KOPT-K1 (cell line): ENCODE data around the gene COL28A1.
"Not testable (repeated sequence)": the region's sequence is repeated elsewhere in the genome, so short reads cannot be mapped to it uniquely, and the experiment has no call there.

Experiments used
- H3K27ac ChIP-seq: fragments of 200-600 bp; sonication (generic); 2 replicates; pipeline ENCODE4 v1.5.1; 2016; ENCODE audit warnings: antibody characterized with exemption, mild to moderate bottlenecking, low read depth, low read length; ENCODE audit not compliant: poor library complexity, severe bottlenecking
- H3K36me3 ChIP-seq: fragments of 200-600 bp; sonication (generic); 2 replicates; pipeline ENCODE4 v1.5.1; 2017; ENCODE audit warnings: antibody characterized with exemption, mild to moderate bottlenecking, low read length, moderate library complexity; ENCODE audit not compliant: insufficient read depth
- H3K9me3 ChIP-seq: fragments of 200-600 bp; sonication (generic); 2 replicates; pipeline ENCODE4 v1.5.1; 2017; ENCODE audit warnings: antibody characterized with exemption, low read length, mild to moderate bottlenecking; ENCODE audit not compliant: insufficient read depth, poor library complexity, severe bottlenecking

The COL28A1 gene

DNA sequence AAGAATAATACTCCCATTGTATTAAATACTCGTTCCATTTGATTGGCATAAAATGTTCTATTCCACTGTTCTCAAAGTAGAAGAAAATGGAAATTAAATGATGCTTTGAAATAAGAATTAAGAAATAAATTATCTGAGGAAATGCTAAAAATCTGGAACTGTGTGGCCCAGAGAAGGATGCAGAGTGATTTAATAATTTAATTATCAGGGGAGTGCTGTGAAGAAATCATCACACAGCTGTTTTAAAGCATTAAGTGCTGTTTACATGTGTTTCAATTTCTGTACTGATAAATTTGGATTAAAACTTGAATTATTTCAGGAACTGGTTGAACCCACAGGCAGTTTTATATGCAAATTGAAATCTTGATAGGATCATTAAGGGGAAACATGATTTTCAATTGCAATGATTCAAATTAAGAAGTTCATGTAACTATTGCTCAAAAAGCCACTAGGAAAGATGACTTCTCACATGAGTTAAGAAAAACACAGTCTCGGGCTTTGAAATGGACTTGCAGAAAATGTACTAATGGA is 56.3 kb downstream of the COL28A1 start:
- H3K9me3 ChIP-seq = no peaks in the 10 kb centered on the region
- no peaks in the 10 kb centered on the region for H3K36me3 ChIP-seq
- no peak overlapping the region for H3K27ac ChIP-seq

DNA sequence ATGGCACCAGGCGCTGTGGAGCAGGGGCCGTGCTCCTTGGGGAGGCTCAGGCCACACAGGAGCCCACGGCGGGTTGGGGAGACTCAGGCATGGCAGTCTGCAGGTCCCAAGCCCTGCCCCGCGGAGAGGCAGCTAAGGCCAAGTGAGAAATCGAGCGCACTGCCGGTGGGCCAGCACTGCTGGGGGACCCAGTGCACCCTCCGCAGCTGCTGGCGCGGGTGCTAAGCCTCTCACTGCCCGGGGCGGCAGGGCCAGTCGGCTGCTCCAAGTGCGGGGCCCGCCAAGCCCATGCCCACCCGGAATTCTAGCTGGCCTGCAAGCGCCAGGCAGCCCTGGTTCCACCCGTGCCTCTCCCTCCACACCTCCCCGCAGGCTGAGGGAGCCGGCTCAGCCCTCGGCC is 57.1 kb downstream of the COL28A1 start:
- no peak overlapping the region for H3K27ac ChIP-seq
- no peaks in the 10 kb centered on the region for H3K36me3 ChIP-seq
- no peaks in the 10 kb centered on the region for H3K9me3 ChIP-seq

DNA sequence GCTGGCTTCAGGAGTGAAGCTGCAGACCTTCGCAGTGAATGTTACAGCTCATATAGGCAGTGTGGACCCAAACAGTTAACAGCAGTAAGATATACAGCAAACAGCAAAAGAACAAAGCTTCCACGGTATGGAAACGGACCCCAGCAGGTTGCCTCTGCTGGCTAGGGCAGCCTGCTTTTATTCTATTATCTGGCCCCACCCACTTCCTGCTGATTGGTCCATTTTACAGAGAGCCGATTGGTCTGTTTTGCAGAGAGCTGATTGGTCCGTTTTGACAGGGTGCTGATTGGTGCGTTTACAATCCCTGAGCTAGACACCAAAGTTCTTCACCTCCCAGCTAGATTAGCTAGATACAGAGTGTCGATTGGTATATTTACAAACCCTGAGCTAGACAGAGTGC is 58.0 kb downstream of the COL28A1 start:
- not testable (repeated sequence) for H3K36me3 ChIP-seq, H3K27ac ChIP-seq, H3K9me3 ChIP-seq

DNA sequence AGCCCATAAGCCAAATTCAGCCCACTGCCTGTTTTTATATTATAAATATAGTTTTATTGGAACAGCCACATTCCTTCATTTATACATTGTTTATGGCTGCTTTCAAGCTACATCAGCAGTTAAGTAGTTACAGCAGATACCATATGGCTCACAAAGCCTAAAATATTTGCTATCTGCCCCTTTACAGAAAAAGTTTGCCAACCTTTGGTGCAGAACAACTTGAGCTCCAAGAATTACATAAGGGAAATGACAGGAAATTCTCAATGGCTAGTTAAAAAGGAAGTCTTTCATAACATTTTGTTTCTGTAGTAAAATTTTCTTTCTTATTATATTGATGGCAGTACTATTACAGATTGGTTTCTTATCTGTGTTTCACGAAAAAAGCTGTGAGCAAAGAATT is 59.3 kb downstream of the COL28A1 start:
- H3K9me3 ChIP-seq = no peaks in the 10 kb centered on the region
- H3K27ac ChIP-seq = no peak overlapping the region

DNA sequence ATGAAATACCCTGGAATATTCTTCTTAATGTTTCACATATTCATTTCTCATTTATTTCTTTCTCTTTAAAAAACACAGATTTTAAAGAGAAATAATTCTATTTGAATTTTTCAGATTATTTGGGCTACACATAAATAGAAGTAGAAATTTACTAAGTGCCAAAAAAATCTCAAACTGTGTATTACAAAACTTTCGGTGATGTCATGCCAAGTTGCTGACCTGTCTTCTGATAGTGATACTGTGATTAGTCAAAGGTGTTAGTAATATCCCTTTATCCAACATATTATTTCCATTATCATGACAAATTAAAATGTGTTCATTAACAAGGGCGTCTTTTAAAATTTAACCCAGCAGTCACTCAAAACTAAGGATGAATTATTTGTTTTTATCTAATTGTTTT is 60.1 kb downstream of the COL28A1 start:
- H3K9me3 ChIP-seq = no peaks in the 10 kb centered on the region
- no peaks in the 10 kb centered on the region for H3K36me3 ChIP-seq
- no peak overlapping the region for H3K27ac ChIP-seq

More for the DNA sequence above, 59.3 kb downstream of the COL28A1 start:
- no peaks in the 10 kb centered on the region for H3K36me3 ChIP-seq

DNA sequence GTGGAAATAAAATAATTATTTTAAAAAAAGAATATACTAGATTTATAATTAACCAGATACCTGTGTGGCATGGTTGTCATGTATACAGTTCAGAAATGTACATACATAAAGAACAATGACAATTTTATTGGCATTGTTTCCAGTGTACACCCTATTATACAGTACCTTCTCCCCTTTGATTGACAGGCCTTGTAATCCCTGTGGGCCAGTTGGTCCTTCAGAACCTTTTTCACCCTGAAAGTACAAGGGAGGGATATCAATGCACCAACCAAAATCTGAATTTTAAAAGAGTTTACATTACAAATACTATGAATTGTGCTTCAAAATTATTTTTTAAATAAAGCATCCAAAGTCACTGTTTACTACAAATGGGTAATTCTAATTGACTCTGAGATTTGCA is 61.2 kb downstream of the COL28A1 start:
- Histone ChIP-seq H3K9me3 (no peaks in the 10 kb centered on the region), H3K36me3 (no peaks in the 10 kb centered on the region), H3K27ac (no peak overlapping the region)

DNA sequence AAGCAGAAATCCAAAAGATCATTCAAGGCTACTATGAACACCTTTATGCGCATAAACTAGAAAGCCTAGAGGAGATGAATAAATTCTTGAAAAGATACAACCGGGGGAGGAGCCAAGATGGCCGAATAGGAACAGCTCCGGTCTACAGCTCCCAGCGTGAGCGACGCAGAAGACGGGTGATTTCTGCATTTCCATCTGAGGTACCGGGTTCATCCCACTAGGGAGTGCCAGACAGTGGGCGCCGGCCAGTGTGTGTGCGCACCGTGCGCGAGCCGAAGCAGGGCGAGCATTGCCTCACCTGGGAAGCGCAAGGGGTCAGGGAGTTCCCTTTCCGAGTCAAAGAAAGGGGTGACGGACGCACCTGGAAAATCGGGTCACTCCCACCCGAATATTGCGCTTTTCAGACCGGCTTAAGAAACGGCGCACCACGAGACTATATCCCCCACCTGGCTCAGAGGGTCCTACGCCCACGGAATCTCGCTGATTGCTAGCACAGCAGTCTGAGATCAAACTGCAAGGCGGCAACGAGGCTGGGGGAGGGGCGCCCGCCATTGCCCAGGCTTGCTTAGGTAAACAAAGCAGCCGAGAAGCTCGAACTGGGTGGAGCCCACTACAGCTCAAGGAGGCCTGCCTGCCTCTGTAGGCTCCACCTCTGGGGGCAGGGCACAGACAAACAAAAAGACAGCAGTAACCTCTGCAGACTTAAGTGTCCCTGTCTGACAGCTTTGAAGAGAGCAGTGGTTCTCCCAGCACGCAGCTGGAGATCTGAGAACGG is 70.5 kb downstream of the COL28A1 start:
- H3K27ac ChIP-seq, H3K36me3 ChIP-seq, H3K9me3 ChIP-seq: not testable (repeated sequence)

DNA sequence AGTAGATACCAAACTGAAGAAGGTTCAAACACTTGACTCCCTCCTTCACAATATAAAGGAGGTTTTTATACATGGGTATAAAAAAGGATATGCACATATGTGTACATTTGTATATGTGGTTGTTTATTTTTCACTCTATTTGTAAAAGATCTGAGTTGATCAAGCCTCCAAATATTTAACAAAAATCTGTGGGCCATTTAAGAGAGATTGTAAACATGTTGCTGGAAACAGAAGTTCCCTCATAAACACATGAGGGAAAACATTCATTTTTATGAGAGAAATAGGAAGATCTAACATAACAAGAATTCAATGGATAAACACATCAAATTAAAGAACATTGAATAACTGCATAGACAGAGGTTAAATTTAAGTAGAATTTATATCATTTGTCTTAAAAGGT is 81.7 kb downstream of the COL28A1 start:
- Histone ChIP-seq H3K27ac (no peak overlapping the region), H3K36me3 (no peaks in the 10 kb centered on the region), H3K9me3 (peaks cover 5% of the 10 kb centered on the region)

DNA sequence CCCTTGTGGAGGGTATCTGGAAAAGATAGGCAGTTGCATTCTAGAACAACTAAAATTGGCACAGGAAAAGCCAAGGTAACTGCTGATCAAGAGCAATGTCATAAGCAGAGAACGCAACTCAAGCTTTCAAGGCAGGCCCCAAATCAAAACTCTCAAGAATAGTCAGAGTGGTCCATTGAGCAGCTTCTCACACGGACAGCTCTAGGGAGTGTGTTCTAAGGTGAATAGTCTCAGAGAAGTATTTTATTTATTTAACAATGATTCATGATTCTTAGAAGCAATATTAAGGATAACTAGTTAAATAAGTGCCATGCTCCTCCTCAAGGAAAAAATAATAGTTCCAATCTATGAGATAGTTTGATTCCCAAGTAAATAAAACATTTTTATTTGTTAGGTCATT is 83.0 kb downstream of the COL28A1 start:
- peaks cover 10% of the 10 kb centered on the region for H3K9me3 ChIP-seq
- no peak overlapping the region for H3K27ac ChIP-seq
- no peaks in the 10 kb centered on the region for H3K36me3 ChIP-seq

DNA sequence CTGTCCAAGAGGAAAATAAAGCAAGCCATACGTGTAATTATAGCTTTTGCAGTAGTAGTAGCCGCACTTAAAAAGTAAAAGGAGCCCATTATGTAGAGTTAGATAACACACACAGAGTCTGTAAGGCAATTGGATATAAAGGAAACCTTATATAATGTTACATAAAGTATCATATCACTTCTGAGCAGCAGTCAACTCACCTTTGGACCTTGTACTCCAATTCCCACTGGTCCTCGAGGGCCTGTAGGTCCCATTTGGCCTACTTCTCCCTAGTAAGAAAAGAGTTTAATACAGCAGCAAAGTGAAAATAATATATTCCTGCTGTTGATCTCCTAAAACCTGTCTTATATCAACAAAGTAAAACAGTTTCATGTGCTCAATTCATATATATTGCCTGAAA is 83.6 kb downstream of the COL28A1 start:
- peaks cover 10% of the 10 kb centered on the region for H3K9me3 ChIP-seq
- no peaks in the 10 kb centered on the region for H3K36me3 ChIP-seq
- no peak overlapping the region for H3K27ac ChIP-seq

DNA sequence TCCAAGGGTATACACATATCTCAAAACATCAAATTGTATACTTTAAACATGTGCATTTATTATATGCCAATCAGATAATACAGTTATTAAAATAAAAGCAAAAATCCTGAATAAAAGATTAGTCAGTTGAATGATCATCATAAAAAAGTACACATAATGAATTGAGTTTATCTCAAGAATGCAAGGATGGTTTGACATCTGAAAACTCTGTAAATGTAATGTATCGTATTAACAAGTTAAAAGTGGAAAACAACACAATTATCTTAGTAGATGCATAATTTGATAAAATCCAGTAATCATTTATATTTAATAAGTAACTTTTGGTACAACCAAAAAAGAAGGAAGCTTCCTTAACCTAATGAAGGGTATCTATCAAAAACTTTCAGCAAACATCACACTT is 86.6 kb downstream of the COL28A1 start:
- H3K9me3 ChIP-seq = peaks cover 17% of the 10 kb centered on the region
- no peak overlapping the region for H3K27ac ChIP-seq

DNA sequence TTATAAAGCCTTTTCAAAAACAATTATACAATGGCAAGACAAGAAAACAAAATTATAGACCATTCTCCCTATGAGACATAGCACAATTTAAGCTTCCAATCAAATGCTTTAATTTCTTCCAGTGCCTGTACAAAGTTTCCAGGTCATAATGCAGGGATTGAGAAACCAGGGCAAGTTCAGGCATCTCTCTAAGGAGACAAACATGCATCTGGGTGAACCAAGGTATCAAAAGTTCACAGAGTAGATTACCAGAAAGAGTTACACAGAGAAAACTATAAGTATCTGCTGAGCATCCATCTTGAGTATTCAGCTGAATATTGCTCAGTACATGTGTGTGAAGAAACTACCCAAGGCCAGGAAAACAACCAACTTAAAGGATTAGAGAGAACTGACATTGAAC is 89.1 kb downstream of the COL28A1 start:
- Histone ChIP-seq H3K9me3 (peaks cover 17% of the 10 kb centered on the region), H3K27ac (no peak overlapping the region), H3K36me3 (no peaks in the 10 kb centered on the region)

More for the DNA sequence above, 86.6 kb downstream of the COL28A1 start:
- H3K36me3 ChIP-seq = no peaks in the 10 kb centered on the region

DNA sequence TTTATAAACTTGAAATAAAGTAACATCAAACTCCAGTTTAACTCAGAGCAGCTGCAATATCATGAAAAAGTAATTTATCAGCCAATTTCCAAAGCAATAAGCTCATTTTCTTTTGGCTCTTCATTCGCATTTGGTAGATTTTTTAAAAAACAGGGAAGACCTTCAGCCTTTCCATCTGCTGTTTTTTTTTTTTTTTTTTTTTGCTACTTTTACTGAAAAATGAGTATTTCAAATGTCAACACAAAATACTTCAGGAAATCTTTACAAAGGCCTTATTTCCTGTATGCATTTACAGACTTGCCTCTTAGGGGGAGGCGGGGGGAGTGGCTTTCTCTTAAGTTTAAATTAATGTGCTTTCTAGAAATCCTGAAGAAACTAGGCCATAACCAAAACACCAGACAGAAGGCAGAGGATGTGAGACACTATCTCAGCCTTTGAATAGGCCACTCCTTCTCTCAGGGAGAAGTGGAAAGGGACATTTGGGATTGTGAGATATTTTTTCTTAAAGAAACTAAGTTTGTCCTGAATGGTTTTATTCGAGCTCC is 91.8 kb downstream of the COL28A1 start:
- H3K27ac ChIP-seq = no peak overlapping the region
- H3K36me3 ChIP-seq = no peaks in the 10 kb centered on the region

DNA sequence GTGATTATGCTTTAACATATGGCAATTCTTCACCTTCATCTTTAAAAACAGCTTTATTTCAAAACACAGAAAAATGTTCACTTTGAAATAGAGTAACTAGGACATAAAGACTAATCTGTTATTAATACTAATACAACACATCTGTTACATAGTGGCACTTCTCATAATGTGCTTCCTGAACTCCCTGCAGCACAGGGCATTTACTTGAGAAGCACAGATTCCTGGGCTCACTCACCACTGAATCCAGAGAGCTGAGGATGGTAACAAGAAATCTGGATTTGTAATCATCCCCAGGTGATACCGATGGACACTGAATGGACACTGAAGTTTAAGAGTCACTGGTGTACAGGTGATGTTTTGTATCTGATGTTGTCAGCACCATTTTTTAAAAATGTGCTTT is 96.1 kb downstream of the COL28A1 start:
- no peak overlapping the region for H3K27ac ChIP-seq
- H3K36me3 ChIP-seq = no peaks in the 10 kb centered on the region
- peaks cover 9% of the 10 kb centered on the region for H3K9me3 ChIP-seq

More for the DNA sequence above, 91.8 kb downstream of the COL28A1 start:
- H3K9me3 ChIP-seq = peaks cover 20% of the 10 kb centered on the region

DNA sequence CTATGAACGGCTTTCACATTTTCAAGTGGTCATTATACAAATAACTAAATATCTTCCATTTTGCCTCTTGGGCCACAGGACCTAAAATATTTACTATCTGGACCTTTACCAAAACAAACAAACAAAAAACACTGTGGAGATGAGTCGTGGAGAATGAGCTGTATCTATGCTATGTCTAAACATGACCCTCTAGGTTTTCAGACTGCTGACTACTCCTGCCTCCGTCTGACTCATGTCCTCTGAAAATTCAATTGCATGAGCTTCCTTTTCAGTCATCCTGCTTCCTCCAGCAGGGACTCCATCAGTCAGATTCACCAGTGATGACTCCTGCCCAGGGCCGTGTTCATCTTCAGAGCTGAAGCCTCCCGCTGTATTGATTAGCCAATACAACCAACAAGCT is 96.8 kb downstream of the COL28A1 start:
- peaks cover 9% of the 10 kb centered on the region for H3K9me3 ChIP-seq
- H3K36me3 ChIP-seq = no peaks in the 10 kb centered on the region
- H3K27ac ChIP-seq = no peak overlapping the region

DNA sequence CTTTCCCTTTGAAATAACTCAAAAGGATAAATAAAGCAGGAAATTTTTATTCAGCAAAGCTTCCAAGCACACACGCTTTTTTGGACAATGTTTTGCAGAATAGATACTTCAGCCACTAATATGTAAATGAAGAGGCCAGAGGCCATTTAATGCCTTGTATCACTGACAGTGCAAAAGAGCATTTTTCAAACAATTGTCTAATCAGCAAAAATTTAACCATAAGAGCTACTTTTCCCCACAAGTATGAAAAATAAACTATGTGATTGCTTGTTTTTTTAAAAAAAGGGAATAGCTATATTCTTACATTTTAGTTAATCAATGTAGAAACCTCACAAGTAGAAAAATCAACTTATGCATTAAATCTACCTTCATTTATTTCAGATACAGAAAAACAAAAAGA is 99.7 kb downstream of the COL28A1 start:
- H3K36me3 ChIP-seq = no peaks in the 10 kb centered on the region
- no peak overlapping the region for H3K27ac ChIP-seq
- H3K9me3 ChIP-seq = peaks cover 8% of the 10 kb centered on the region
